ENCODE measurements around the gene CLCN3. TPM values are rescaled to one million over a fixed set of nuclear protein-coding genes. Genes with fewer than 3 reads are reported as not detected.

Gene CLCN3
- total and polyA plus RNA-seq, 2 experiments from 2014 or later = 10.9 to 22.9 TPM

DNA sequence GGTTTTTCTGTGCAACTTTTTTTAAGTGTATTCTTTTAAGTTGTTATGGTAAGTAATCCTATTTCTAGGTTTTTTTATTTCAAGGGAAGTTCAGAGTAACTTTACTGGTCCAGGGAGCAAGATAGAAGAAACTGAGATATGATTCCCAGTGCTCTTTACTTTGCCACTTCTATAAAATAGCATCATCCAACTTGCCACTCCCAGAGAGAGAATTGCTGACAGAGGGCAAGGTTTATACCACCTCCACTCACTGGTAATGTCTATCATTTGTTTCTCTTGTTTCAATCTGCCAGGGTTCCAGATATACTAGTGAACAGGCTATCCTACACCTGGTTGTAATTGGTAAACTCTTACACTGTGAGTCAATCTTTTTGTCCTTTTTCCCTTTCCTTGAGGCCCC, 3.5 kb upstream of the CLCN3 start (continued):
- no peak for TF ChIP-seq ZNF462 (CRISPR knock-in tag; IDR thresholded peaks at IDR 0.05)

- Histone ChIP-seq H2AFZ (no peak overlapping the region), H3K27ac (ENCODE audit: low read depth) (no peak overlapping the region), H3K27me3 (ENCODE audit: insufficient read depth) (no peaks in the 10 kb centered on the region), H3K4me3 (no peak overlapping the region), H3K36me3 (ENCODE audit: insufficient read depth) (no peaks in the 10 kb centered on the region), H3K79me2 (replicated peaks; ENCODE audit: insufficient read depth) (peaks cover 17% of the 10 kb centered on the region), H3K4me1 (ENCODE audit: insufficient read depth) (0 out of 2 replicates have a peak, but pooled peaks cover 17% of the 10 kb centered on the region), H3F3A (replicated peaks; ENCODE audit: low read depth) (0 out of 2 replicates have a peak, but pooled peaks cover 3% of the 10 kb centered on the region), H3K9me2 (ENCODE audit: insufficient read depth) (no peaks in the 10 kb centered on the region), H3K4me2 (no peak overlapping the region), H4K20me1 (replicated peaks; ENCODE audit: insufficient read depth) (no peaks in the 10 kb centered on the region)
- Mint-ChIP-seq H3K27me3 (ENCODE audit: insufficient read depth, low read depth, poor library complexity) (peaks cover under 1% of the 10 kb centered on the region), H3K4me3 (no peak overlapping the region), H3K4me1 (peaks cover 15% of the 10 kb centered on the region; the same call in 2 of the 3 replicates), H3K9me3 (no peaks in the 10 kb centered on the region; the same call in 2 of the 3 replicates), H3K27ac (no peak overlapping the region), H3K36me3 (ENCODE audit: low read depth) (no peaks in the 10 kb centered on the region)
- ATAC-seq = no peak
- no peak for DNase-seq (ENCODE audit: low spot score)
- TF ChIP-seq, protein P1, sequence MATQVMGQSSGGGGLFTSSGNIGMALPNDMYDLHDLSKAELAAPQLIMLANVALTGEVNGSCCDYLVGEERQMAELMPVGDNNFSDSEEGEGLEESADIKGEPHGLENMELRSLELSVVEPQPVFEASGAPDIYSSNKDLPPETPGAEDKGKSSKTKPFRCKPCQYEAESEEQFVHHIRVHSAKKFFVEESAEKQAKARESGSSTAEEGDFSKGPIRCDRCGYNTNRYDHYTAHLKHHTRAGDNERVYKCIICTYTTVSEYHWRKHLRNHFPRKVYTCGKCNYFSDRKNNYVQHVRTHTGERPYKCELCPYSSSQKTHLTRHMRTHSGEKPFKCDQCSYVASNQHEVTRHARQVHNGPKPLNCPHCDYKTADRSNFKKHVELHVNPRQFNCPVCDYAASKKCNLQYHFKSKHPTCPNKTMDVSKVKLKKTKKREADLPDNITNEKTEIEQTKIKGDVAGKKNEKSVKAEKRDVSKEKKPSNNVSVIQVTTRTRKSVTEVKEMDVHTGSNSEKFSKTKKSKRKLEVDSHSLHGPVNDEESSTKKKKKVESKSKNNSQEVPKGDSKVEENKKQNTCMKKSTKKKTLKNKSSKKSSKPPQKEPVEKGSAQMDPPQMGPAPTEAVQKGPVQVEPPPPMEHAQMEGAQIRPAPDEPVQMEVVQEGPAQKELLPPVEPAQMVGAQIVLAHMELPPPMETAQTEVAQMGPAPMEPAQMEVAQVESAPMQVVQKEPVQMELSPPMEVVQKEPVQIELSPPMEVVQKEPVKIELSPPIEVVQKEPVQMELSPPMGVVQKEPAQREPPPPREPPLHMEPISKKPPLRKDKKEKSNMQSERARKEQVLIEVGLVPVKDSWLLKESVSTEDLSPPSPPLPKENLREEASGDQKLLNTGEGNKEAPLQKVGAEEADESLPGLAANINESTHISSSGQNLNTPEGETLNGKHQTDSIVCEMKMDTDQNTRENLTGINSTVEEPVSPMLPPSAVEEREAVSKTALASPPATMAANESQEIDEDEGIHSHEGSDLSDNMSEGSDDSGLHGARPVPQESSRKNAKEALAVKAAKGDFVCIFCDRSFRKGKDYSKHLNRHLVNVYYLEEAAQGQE (IDR thresholded peaks at IDR 0.05; ENCODE audit: unreplicated experiment) = no peak
- no peak for TF ChIP-seq EZH2 (IDR thresholded peaks at IDR 0.05; ENCODE audit: low read depth, unreplicated experiment)
- no peak for TF ChIP-seq ZNF462 (CRISPR knock-in tag; IDR thresholded peaks at IDR 0.05)
- TF ChIP-seq JUNB (IDR thresholded peaks at IDR 0.05; ENCODE audit: unreplicated experiment) = no peak
- no peak for TF ChIP-seq EZH2phosphoT487 (IDR thresholded peaks at IDR 0.05; ENCODE audit: unreplicated experiment)
- no peak for TF ChIP-seq POLR2AphosphoS5 (IDR thresholded peaks at IDR 0.05; ENCODE audit: low read depth)
These were observed 3.1 kb upstream of the CLCN3 start for GRCh38 chr4:169617306-169617705.

All from GM23338 (cell line).